GM12801 (cell line): ENCODE results near the gene ANO6.

Source experiments
- TF ChIP-seq, protein P1 (sequence below): IDR thresholded peaks from one replicate; pipeline ENCODE4 v1.5.1; 2011; ENCODE audit warnings: control low read depth; ENCODE audit not compliant: insufficient read length; ENCODE audit errors: extremely low read depth

The ANO6 gene

DNA sequence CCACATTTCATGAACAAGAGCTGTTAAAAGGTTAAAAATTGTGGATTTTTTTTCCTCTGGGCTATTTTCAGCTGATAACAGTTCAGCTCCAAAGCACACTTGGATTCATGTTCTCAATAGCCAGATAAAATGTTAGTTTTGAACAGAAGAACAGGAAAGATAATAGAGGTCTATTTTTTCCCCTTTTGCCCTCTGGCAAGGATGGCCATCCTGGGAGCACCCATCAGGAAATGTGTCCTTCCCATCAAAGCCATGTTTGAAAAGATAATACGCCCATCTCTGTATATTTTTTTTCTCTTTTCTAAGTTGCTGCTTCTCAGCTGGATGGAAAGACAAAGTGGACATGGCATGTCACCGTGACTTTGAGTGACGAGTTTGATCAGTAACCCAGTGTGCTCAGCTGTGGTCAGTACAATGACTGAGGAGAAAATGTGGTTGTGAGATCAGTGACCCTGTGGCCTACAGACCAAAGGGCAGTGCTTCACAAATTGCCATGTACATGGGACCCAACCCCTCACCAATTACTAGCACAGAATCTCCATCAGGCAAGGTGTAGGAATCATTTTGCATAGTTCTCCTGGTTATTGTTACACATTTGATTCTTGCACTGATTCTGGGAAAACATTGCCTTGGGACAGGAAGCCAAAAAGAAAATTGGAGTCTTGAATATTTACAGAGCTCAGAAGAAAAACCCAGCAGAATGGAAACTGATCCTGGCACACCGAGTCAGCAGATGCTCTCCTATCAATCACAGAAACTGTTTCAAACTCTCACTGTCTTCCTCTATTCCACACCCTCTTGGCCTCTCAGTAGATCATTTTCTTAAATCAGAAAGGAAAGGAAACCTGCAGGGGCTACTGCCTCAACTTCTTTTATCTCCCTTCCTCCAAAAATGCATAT, 64.3 kb downstream of the ANO6 start:
- TF ChIP-seq, protein P1, sequence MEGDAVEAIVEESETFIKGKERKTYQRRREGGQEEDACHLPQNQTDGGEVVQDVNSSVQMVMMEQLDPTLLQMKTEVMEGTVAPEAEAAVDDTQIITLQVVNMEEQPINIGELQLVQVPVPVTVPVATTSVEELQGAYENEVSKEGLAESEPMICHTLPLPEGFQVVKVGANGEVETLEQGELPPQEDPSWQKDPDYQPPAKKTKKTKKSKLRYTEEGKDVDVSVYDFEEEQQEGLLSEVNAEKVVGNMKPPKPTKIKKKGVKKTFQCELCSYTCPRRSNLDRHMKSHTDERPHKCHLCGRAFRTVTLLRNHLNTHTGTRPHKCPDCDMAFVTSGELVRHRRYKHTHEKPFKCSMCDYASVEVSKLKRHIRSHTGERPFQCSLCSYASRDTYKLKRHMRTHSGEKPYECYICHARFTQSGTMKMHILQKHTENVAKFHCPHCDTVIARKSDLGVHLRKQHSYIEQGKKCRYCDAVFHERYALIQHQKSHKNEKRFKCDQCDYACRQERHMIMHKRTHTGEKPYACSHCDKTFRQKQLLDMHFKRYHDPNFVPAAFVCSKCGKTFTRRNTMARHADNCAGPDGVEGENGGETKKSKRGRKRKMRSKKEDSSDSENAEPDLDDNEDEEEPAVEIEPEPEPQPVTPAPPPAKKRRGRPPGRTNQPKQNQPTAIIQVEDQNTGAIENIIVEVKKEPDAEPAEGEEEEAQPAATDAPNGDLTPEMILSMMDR: no peak

DNA sequence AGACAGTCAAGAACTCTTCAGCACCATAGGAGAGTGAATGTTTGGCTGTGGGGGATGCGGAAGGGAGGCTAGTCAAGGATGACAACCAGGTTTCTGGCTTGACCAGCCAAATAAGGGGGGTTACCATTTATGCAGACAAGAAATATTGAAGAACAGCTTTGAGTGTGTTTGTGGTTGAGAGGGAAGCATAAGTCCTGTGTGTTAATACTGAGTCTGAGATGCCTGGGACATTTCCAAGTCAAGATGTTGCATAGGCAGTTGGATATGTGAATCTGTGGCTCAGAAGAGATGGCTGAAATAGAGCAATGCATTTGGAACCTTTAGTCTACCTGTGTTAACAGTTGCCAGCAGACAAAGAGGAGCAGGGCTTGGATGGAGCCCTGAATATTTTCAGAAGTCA, 66.1 kb downstream of the ANO6 start:
- TF ChIP-seq, protein P1: no peak

DNA sequence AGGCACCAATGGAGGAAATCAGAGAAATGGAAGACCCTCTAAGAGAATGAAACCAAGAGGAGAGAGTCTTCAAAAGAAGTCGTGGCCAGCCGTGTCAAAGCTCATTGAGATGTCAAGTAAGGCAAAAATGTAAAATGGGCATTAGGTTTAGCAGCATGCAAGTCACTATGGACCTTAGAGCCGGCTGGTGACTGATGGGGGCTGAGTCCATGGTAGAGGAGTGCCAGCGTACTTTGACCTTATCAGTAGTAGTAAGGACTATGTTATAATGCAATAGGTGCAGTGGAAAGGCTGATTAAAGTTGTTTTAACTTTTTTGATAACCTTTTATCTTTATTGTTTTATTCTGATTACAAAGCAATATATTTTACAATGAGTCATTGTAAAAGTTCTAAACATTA, 66.5 kb downstream of the ANO6 start:
- TF ChIP-seq, protein P1: no peak

DNA sequence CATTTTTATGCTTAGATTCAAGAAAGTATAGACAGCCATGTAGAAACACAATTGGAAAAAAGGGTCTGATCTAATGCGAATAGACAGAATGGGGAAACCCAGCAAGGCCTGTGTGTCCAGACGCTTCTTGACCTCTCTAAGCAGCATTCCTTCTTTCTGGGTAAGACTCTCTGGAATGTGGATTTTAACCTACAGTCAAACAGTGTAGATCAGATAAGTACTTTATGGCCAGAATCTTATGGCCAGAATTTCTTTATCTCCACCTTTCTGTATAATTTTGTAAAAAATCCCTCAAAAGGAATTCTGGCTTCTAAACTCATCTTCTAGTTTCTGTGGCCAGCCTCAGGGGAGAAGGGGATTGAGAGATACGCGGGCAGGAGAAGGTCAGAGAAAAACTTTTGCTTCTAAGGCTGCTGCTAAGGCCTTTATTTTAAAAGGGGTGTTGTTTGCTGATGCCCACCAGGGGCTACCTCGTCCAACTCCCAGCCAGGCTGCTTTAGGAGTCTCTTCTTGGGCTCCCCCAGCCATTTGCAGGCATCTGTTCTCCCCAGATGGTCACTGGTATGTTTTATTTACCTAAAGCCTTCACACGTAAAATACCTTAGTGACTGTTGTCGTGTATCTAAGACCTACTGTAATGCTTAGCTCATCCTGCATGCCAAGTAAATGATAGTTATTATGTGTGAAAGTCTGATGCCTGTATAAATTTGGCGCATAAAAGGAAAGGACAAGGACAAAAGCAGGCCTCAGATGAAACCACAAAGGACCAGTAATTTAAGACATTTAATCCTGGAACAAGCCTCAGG, 68.4 kb downstream of the ANO6 start:
- TF ChIP-seq, protein P1: no peak

DNA sequence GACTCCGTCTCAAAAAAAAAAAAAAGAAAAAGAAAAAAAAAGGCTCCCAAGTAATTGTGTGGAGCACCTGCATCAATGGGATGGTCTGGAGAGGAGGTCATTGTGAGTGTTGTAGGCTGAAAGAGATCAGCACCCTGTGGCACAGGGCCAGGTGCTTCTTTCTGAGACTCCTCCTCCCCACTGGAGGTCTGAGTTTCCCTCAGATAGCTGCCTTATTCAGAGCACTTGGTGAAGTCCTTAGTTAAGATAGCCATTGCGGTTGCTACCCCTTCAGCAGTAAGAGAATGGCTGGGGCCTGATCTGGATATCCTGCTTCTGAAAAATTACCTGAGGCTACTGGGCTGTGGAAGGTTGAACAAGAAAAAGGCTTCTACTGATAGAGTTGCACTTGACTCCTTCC, 69.8 kb downstream of the ANO6 start:
- TF ChIP-seq, protein P1: no peak

DNA sequence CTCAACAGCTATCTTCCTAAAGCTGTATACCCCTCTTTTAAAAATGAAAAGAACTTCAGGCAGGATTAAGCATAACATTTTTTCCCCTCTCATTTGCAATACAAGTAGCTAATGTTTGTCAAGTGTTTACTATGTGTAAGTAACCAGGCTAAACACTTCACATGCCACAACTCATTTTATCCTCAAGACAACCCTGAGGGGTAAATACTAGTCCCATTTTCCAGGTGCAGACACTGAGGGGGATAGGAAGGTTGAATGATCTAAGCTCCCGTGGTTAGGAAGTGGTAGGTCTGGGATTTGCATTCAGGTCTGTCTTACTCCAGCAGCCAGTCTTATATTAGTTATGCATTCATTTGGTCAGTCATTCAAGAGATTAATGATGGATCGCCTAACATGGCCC, 70.7 kb downstream of the ANO6 start:
- TF ChIP-seq, protein P1: no peak
